ENCODE results near the gene TMEM167B. TPM values are rescaled to one million over a fixed set of nuclear protein-coding genes. Genes with fewer than 3 reads are reported as not detected.

TMEM167B gene
- total RNA-seq, 4 donors from 2014 or later, result 22.2 to 29.2 (median 24.8) TPM

GRCh38 chr1:109080441-109081082, 10.0 kb upstream of the TMEM167B start:
- ATAC-seq (ENCODE audit: low FRiP score) (no peak), DNase-seq (ENCODE audit: low spot score) (no peak)
- no peak for TF ChIP-seq CTCF (IDR thresholded peaks at IDR 0.05)

- DNase-seq (ENCODE audit: low spot score), result no peak
- ATAC-seq (ENCODE audit: low FRiP score), result no peak
- TF ChIP-seq CTCF (IDR thresholded peaks at IDR 0.05), result no peak
Measured at GRCh38 chr1:109083501-109083900, 7.1 kb upstream of the TMEM167B start.

GRCh38 chr1:109083923-109084322, 6.6 kb upstream of the TMEM167B start:
- ATAC-seq (ENCODE audit: low FRiP score) (no peak), DNase-seq (ENCODE audit: low spot score) (no peak)
- TF ChIP-seq CTCF (IDR thresholded peaks at IDR 0.05), result no peak

GRCh38 chr1:109084563-109085517, 5.7 kb upstream of the TMEM167B start:
- ATAC-seq (ENCODE audit: low FRiP score) (no peak), DNase-seq (ENCODE audit: low spot score) (no peak)
- TF ChIP-seq CTCF (IDR thresholded peaks at IDR 0.05), result no peak

GRCh38 chr1:109089242-109090015, 1.1 kb upstream of the TMEM167B start:
- TF ChIP-seq CTCF (IDR thresholded peaks at IDR 0.05), result no peak
- DNase-seq (ENCODE audit: low spot score) (no peak), ATAC-seq (ENCODE audit: low FRiP score) (no peak)

- no peak for TF ChIP-seq CTCF (IDR thresholded peaks at IDR 0.05)
- peak; percentile 82 for ATAC-seq (ENCODE audit: low FRiP score)
- no peak for DNase-seq (ENCODE audit: low spot score)
Measured at GRCh38 chr1:109091078-109091838, 694 bp downstream of the TMEM167B start.

Data from omental fat pad (tissue), 4 donors.